KMS-11 (cell line): ENCODE data around the gene ATP2B1.

ENCODE experiments used
- H2AFZ ChIP-seq: fragments of 200-600 bp; sonication (generic); 2 replicates; pipeline ENCODE4 v1.6.1; 2016; ENCODE audit warnings: antibody characterized with exemption, mixed run types, low read depth
- H3K27ac ChIP-seq: fragments of 200-600 bp; sonication (generic); 2 replicates; pipeline ENCODE4 v1.6.1; 2016; ENCODE audit warnings: mild to moderate bottlenecking, mixed run types
- H3K27me3 ChIP-seq: fragments of 200-600 bp; sonication (generic); 2 replicates; pipeline ENCODE4 v1.6.1; 2017; ENCODE audit warnings: mild to moderate bottlenecking, low read depth, mixed run types, moderate library complexity; ENCODE audit not compliant: insufficient read depth
- H3K36me3 ChIP-seq: fragments of 200-600 bp; sonication (generic); 2 replicates; pipeline ENCODE4 v1.6.1; 2017; ENCODE audit warnings: mild to moderate bottlenecking, mixed run types; ENCODE audit not compliant: insufficient read depth
- H3K4me1 ChIP-seq: fragments of 200-600 bp; sonication (generic); 2 replicates; pipeline ENCODE4 v1.6.1; 2016; ENCODE audit warnings: mild to moderate bottlenecking, low read depth, mixed run types; ENCODE audit not compliant: poor library complexity, severe bottlenecking
- H3K4me2 ChIP-seq: fragments of 200-600 bp; sonication (generic); 2 replicates; pipeline ENCODE4 v1.7.0; 2016; ENCODE audit warnings: mild to moderate bottlenecking, mixed run types
- H3K4me3 ChIP-seq: fragments of 200-600 bp; sonication (generic); IDR thresholded peaks from 2 replicates; pipeline ENCODE4 v1.6.1; 2017; ENCODE audit warnings: low read depth, low read length, mixed read lengths; ENCODE audit not compliant: insufficient read depth
- H3K79me2 ChIP-seq: fragments of 200-600 bp; sonication (generic); 2 replicates; pipeline ENCODE4 v1.6.1; 2016; ENCODE audit warnings: low read depth, mixed run types; ENCODE audit not compliant: insufficient read depth
- H3K9ac ChIP-seq: fragments of 200-600 bp; sonication (generic); 2 replicates; pipeline ENCODE4 v1.6.1; 2016; ENCODE audit warnings: mild to moderate bottlenecking, mixed run types
- H4K20me1 ChIP-seq: fragments of 200-600 bp; sonication (generic); 2 replicates; pipeline ENCODE4 v1.6.1; 2016; ENCODE audit warnings: mild to moderate bottlenecking, mixed run types; ENCODE audit not compliant: insufficient read depth
- CTCF ChIP-seq: fragments of 200-600 bp; sonication (generic); conservative IDR thresholded peaks from 2 replicates; pipeline ENCODE4 v1.6.1; 2017; ENCODE audit warnings: low read depth, mild to moderate bottlenecking, antibody characterized with exemption, low read length, moderate library complexity, mixed read lengths

Gene ATP2B1

GRCh38 chr12:89619764-89620163 lies 88.9 kb downstream of the ATP2B1 start:
- no peak overlapping the region for H3K4me2 ChIP-seq
- H3K9ac ChIP-seq = no peak overlapping the region
- no peaks in the 10 kb centered on the region for H3K79me2 ChIP-seq
- peaks cover 14% of the 10 kb centered on the region for H3K4me1 ChIP-seq
- H3K36me3 ChIP-seq = no peaks in the 10 kb centered on the region
- H2AFZ ChIP-seq = no peak overlapping the region
- no peaks in the 10 kb centered on the region for H3K27me3 ChIP-seq
- H3K27ac ChIP-seq = no peak overlapping the region
- H4K20me1 ChIP-seq = no peaks in the 10 kb centered on the region
- H3K4me3 ChIP-seq = no peak overlapping the region
- no peak for TF ChIP-seq CTCF

GRCh38 chr12:89618113-89618862 lies 90.3 kb downstream of the ATP2B1 start:
- Histone ChIP-seq H3K9ac (no peak overlapping the region), H3K4me1 (peaks cover 14% of the 10 kb centered on the region), H3K4me2 (no peak overlapping the region), H4K20me1 (no peaks in the 10 kb centered on the region), H3K36me3 (no peaks in the 10 kb centered on the region), H2AFZ (no peak overlapping the region), H3K27me3 (no peaks in the 10 kb centered on the region), H3K27ac (no peak overlapping the region), H3K79me2 (no peaks in the 10 kb centered on the region), H3K4me3 (no peak overlapping the region)
- TF ChIP-seq CTCF = no peak

- no peak overlapping the region for H3K4me3 ChIP-seq
- no peak overlapping the region for H2AFZ ChIP-seq
- TF ChIP-seq CTCF = no peak
- H3K27me3 ChIP-seq = no peaks in the 10 kb centered on the region
- H3K79me2 ChIP-seq = no peaks in the 10 kb centered on the region
- no peak overlapping the region for H3K9ac ChIP-seq
- no peaks in the 10 kb centered on the region for H4K20me1 ChIP-seq
- H3K4me2 ChIP-seq = no peak overlapping the region
- no peaks in the 10 kb centered on the region for H3K36me3 ChIP-seq
- H3K4me1 ChIP-seq = peaks cover 3% of the 10 kb centered on the region
- no peak overlapping the region for H3K27ac ChIP-seq
These were observed 98.3 kb downstream of the ATP2B1 start for GRCh38 chr12:89610366-89610765.

- Histone ChIP-seq H2AFZ (no peak overlapping the region), H4K20me1 (no peaks in the 10 kb centered on the region), H3K4me2 (no peak overlapping the region), H3K79me2 (no peaks in the 10 kb centered on the region), H3K9ac (no peak overlapping the region), H3K27me3 (no peaks in the 10 kb centered on the region), H3K4me1 (peaks cover 2% of the 10 kb centered on the region), H3K36me3 (no peaks in the 10 kb centered on the region), H3K27ac (no peak overlapping the region), H3K4me3 (no peak overlapping the region)
- no peak for TF ChIP-seq CTCF
These were observed 105.0 kb downstream of the ATP2B1 start for GRCh38 chr12:89603678-89604077.
